ENCODE results near the gene COX19. TPM values are rescaled to one million over a fixed set of nuclear protein-coding genes. Genes with fewer than 3 reads are reported as not detected.
A peak's percentile ranks its signal among the peaks of the same experiment; 100 is the strongest.

The COX19 gene
- total and polyA plus RNA-seq, 2 donors (not counting 1 experiment from before 2014, with no cell fraction given), result 14.7 to 38.3 TPM

GRCh38 chr7:925601-926000, 49.7 kb downstream of the COX19 start:
- H3K4me1 ChIP-seq (ENCODE audit: control insufficient read depth in 2 of 2, insufficient read depth in 2 of 2, low read length in 2 of 2), result peaks cover 34 to 67% of the 10 kb centered on the region in 2 donors
- DNase-seq (no peak), ATAC-seq (ENCODE audit: low read depth) (no peak)
- H2AFZ ChIP-seq (ENCODE audit: insufficient read depth, low read depth, low read length, poor library complexity, severe bottlenecking), result no peak overlapping the region
- H3K9ac ChIP-seq (ENCODE audit: low read length), result no peak overlapping the region
- WGBS (ENCODE audit: insufficient coverage), result 46% methylated on average over 16 of the region's 18 CpGs
- intact Hi-C loops (cut with micrococcal nuclease), result no loop called here
- H3K9me3 Mint-ChIP-seq (ENCODE audit: insufficient read depth), result no peaks in the 10 kb centered on the region
- H3K4me3 Mint-ChIP-seq, result peak overlapping the region; percentile 45
- no peak overlapping the region for H3K4me2 ChIP-seq (replicated peaks; ENCODE audit: low read depth, low read length, poor library complexity, severe bottlenecking)
- H3K4me3 ChIP-seq (ENCODE audit: control extremely low read depth in 1 of 5, extremely low read depth in 1 of 5, insufficient read depth in 1 of 5, low read depth in 2 of 5, low read length in 4 of 5), result no peak overlapping the region
- peaks cover 0 to 4% (median 0%) of the 10 kb centered on the region in 3 donors for H3K9me3 ChIP-seq (ENCODE audit: control extremely low read depth in 1 of 3, control insufficient read depth in 2 of 3, insufficient read depth in 1 of 3, low read length in 2 of 3)
- no peak overlapping the region for H3K27ac ChIP-seq (ENCODE audit: low read length in 2 of 2)
- H3K27me3 ChIP-seq (replicated peaks in 1 of 4; ENCODE audit: control extremely low read depth in 1 of 4, control insufficient read depth in 3 of 4, insufficient read depth in 4 of 4, low read length in 3 of 4), result no peaks in the 10 kb centered on the region
- H4K20me1 ChIP-seq (ENCODE audit: control insufficient read depth, insufficient read depth, low read length, poor library complexity, severe bottlenecking), result no peaks in the 10 kb centered on the region
- no peaks in the 10 kb centered on the region for H3K36me3 ChIP-seq (replicated peaks in 1 of 2; ENCODE audit: control extremely low read depth in 1 of 2, control insufficient read depth in 1 of 2, extremely low read depth in 1 of 2, insufficient read depth in 2 of 2, low read length in 1 of 2)
- peaks cover 47% of the 10 kb centered on the region for H3K4me1 Mint-ChIP-seq
- H3K27me3 Mint-ChIP-seq, result peaks cover 3% of the 10 kb centered on the region
- CTCF ChIA-PET, result interaction anchor here (1.1 kb wide), 1 partner anchor 13 kb away, joined by 4 read pairs; no protein-coding TSS in a partner anchor
- H3K27ac Mint-ChIP-seq, result peak overlapping the region; percentile 32
- no peaks in the 10 kb centered on the region for H3K79me2 ChIP-seq (ENCODE audit: control insufficient read depth, insufficient read depth, low read length)
- no peak for TF ChIP-seq EZH2 (IDR thresholded peaks at IDR 0.05; ENCODE audit: borderline replicate concordance, insufficient read depth, low read depth, low read length, poor library complexity, severe bottlenecking)
- TF ChIP-seq CTCF (IDR thresholded peaks at IDR 0.05), result no peak
- POLR2A ChIA-PET, result no interaction called here

DNA sequence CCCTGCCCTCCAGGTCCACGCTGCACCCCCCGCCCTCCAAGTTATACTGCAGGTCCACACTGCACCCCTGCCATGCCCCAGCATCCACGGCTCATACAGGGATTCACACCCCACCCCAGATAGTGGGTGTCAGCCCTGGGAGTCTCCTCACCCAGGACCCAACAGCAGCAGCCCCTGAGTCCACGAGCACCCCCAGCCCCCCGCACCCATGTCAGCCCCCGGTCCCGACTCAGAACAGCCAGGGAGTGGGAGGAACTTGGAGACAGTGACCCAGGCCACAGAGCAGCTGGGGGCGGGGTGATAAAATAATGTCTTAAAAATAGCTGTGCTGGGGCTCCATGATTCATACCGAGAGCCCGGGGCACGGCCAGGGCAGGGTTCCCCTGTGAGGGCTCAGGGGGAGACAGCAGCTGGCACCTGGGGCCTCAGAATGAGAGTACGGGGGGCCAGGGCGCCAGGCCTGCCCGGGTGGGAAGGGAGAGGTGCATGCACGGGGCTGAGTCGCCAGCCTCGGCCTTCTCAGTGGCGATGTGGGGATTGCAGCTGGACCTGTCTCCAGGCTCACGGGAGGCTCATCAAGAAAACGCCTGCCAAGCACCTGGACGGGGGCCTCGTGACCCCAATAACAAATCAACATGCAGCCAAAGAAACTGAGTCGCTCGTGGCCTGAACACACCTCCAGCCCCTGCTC, 50.7 kb downstream of the COX19 start:
- peaks cover 3% of the 10 kb centered on the region for H3K27me3 Mint-ChIP-seq
- TF ChIP-seq EZH2 (IDR thresholded peaks at IDR 0.05; ENCODE audit: borderline replicate concordance, insufficient read depth, low read depth, low read length, poor library complexity, severe bottlenecking) (no peak), CTCF (IDR thresholded peaks at IDR 0.05) (no peak)
- peak; percentile 25 for ATAC-seq (ENCODE audit: low read depth)
- Histone ChIP-seq H3K27ac (ENCODE audit: low read length in 2 of 2) (peak overlapping the region in 1 of 2 donors; percentile 27), H4K20me1 (ENCODE audit: control insufficient read depth, insufficient read depth, low read length, poor library complexity, severe bottlenecking) (no peaks in the 10 kb centered on the region), H3K9me3 (ENCODE audit: control extremely low read depth in 1 of 3, control insufficient read depth in 2 of 3, insufficient read depth in 1 of 3, low read length in 2 of 3) (peaks cover 0 to 4% (median 0%) of the 10 kb centered on the region in 3 donors), H3K79me2 (ENCODE audit: control insufficient read depth, insufficient read depth, low read length) (no peaks in the 10 kb centered on the region), H3K4me3 (ENCODE audit: control extremely low read depth in 1 of 5, extremely low read depth in 1 of 5, insufficient read depth in 1 of 5, low read depth in 2 of 5, low read length in 4 of 5) (peak overlapping the region in 1 of 5 experiments; percentile 9), H3K36me3 (replicated peaks in 1 of 2; ENCODE audit: control extremely low read depth in 1 of 2, control insufficient read depth in 1 of 2, extremely low read depth in 1 of 2, insufficient read depth in 2 of 2, low read length in 1 of 2) (no peaks in the 10 kb centered on the region), H3K9ac (ENCODE audit: low read length) (no peak overlapping the region), H2AFZ (ENCODE audit: insufficient read depth, low read depth, low read length, poor library complexity, severe bottlenecking) (peak overlapping the region; percentile 46), H3K27me3 (replicated peaks in 1 of 4; ENCODE audit: control extremely low read depth in 1 of 4, control insufficient read depth in 3 of 4, insufficient read depth in 4 of 4, low read length in 3 of 4) (no peaks in the 10 kb centered on the region), H3K4me1 (ENCODE audit: control insufficient read depth in 2 of 2, insufficient read depth in 2 of 2, low read length in 2 of 2) (peaks cover 34 to 66% of the 10 kb centered on the region in 2 donors), H3K4me2 (replicated peaks; ENCODE audit: low read depth, low read length, poor library complexity, severe bottlenecking) (peak overlapping the region; percentile 97)
- intact Hi-C loops (cut with micrococcal nuclease), result loop anchor here (5.0 kb wide), 1 partner anchor 98 kb away; no protein-coding TSS in a partner anchor
- no peak for DNase-seq
- H3K4me1 Mint-ChIP-seq, result peaks cover 45% of the 10 kb centered on the region
- CTCF ChIA-PET, result interaction anchor here (1.0 to 1.1 kb wide), 2 partner anchors 12 to 16 kb away, joined by 4 read pairs; no protein-coding TSS in a partner anchor
- peak overlapping the region; percentile 78 for H3K4me3 Mint-ChIP-seq
- H3K27ac Mint-ChIP-seq, result peak overlapping the region; percentile 77
- WGBS (ENCODE audit: insufficient coverage), result 34% methylated on average over 10 of the region's 24 CpGs
- no peaks in the 10 kb centered on the region for H3K9me3 Mint-ChIP-seq (ENCODE audit: insufficient read depth)
- POLR2A ChIA-PET, result interaction anchor here (0.7 kb wide), 1 partner anchor 1311 kb away, joined by 6 read pairs; no protein-coding TSS in a partner anchor

Data from B cell (primary cell).